GM11168 (cell line): ENCODE results near the gene SCCPDH.

Experiments
- in situ Hi-C: fragments of 300-500 bp; cut with MboI; formaldehyde crosslinking; loops from one replicate; pipeline ENCODE4 v1.12.0; 2022; ENCODE audit warnings: low sequenced_read_pairs; ENCODE audit not compliant: unreplicated experiment

The SCCPDH gene

GRCh38 chr1:246781212-246781611 is 57.0 kb downstream of the SCCPDH start:
- in situ Hi-C loops = no loop called here

- in situ Hi-C loops = no loop called here
Observed at GRCh38 chr1:246782120-246782900, 58.1 kb downstream of the SCCPDH start.

- in situ Hi-C loops = no loop called here
Observed at GRCh38 chr1:246784621-246785493, 60.6 kb downstream of the SCCPDH start.

- in situ Hi-C loops = no loop called here
Observed at GRCh38 chr1:246785494-246786111, 61.4 kb downstream of the SCCPDH start.

GRCh38 chr1:246786606-246787238 is 62.5 kb downstream of the SCCPDH start:
- in situ Hi-C loops = no loop called here

- in situ Hi-C loops = no loop called here
Observed at GRCh38 chr1:246787781-246788513, 63.7 kb downstream of the SCCPDH start.

- in situ Hi-C loops = no loop called here
Observed at GRCh38 chr1:246788895-246789338, 64.7 kb downstream of the SCCPDH start.

GRCh38 chr1:246789454-246790339 is 65.5 kb downstream of the SCCPDH start:
- in situ Hi-C loops = no loop called here

- in situ Hi-C loops = no loop called here
Observed at GRCh38 chr1:246790364-246790763, 66.2 kb downstream of the SCCPDH start.

GRCh38 chr1:246790833-246791232 is 66.6 kb downstream of the SCCPDH start:
- in situ Hi-C loops = no loop called here

GRCh38 chr1:246791303-246791918 is 67.2 kb downstream of the SCCPDH start:
- in situ Hi-C loops = no loop called here

GRCh38 chr1:246792603-246793002 is 68.4 kb downstream of the SCCPDH start:
- in situ Hi-C loops = no loop called here

- in situ Hi-C loops = no loop called here
Observed at GRCh38 chr1:246793356-246793896, 69.2 kb downstream of the SCCPDH start.

- in situ Hi-C loops = no loop called here
Observed at GRCh38 chr1:246794048-246794827, 70.0 kb downstream of the SCCPDH start.

GRCh38 chr1:246794828-246795671 is 70.8 kb downstream of the SCCPDH start:
- in situ Hi-C loops = no loop called here

GRCh38 chr1:246795906-246796694 is 71.9 kb downstream of the SCCPDH start:
- in situ Hi-C loops = no loop called here
